MM.1S (cell line): Measurements from ENCODE around the gene RIBC1.

Experiments used
- CTCF ChIP-seq: fragments of 300-600 bp; sonication (generic); IDR thresholded peaks from 2 replicates; pipeline ENCODE4 v1.5.1; 2016; ENCODE audit warnings: antibody characterized with exemption, low read length, mixed read lengths
- EZH2 ChIP-seq: fragments of 300-600 bp; sonication (generic); optimal IDR thresholded peaks from 2 replicates; pipeline ENCODE3; 2017; ENCODE audit warnings: low read depth, mild to moderate bottlenecking, antibody characterized with exemption, low read length, mixed read lengths

GRCh38 chrX:53442322-53442631, 19.6 kb downstream of the RIBC1 start:
- TF ChIP-seq EZH2 = no peak
- TF ChIP-seq CTCF = no peak
